CD4-positive, alpha-beta T cell (primary cell): ENCODE measurements around the gene MICAL2. TPM values are rescaled to one million over a fixed set of nuclear protein-coding genes. Genes with fewer than 3 reads are reported as not detected.

Experiments used
- ATAC-seq: fragments of 200-7000 bp; cut with Tn5 transposase; one replicate; pipeline ENCODE4 v1.10.0; 2022; ENCODE audit warnings: mild to moderate bottlenecking; ENCODE audit not compliant: poor library complexity
- CTCF ChIA-PET: fragments of 350-600 bp; sonication (Branson Sonifier 250); formaldehyde crosslinking; loops from one replicate; lab custom pipeline; 2021; ENCODE audit warnings: antibody characterized with exemption, inconsistent platforms; lab: Charles Lee
- POLR2A ChIA-PET: fragments of 350-600 bp; sonication (Branson Sonifier 250); formaldehyde crosslinking; loops from one replicate; lab custom pipeline; 2021; ENCODE audit warnings: antibody characterized with exemption, inconsistent platforms; lab: Charles Lee
- DNase-seq, 14 experiments: peaks; one replicate each; pipeline ENCODE4 v3.0.0-alpha.2; 2013 to 2020; ENCODE audit warnings: mixed read lengths in 2 of 14
- H3K27ac ChIP-seq, 2 donors: one replicate each; pipeline versions ENCODE4 v1.5.1 to v1.7.0; 2013; ENCODE audit warnings: low read length in 2 of 2, low read depth in 1 of 2, mild to moderate bottlenecking in 1 of 2
- H3K27me3 ChIP-seq, 2 experiments: 1 replicate in 1 of 2; 2 replicates in 1 of 2; pipeline versions ENCODE4 v1.6.1 to v1.7.0; 2013; ENCODE audit warnings: low read length in 2 of 2, control low read depth in 1 of 2, mild to moderate bottlenecking in 1 of 2, moderate library complexity in 1 of 2; ENCODE audit not compliant: insufficient read depth in 2 of 2, control insufficient read depth in 1 of 2
- H3K36me3 ChIP-seq: one replicate; pipeline ENCODE4 v1.6.1; 2013; ENCODE audit warnings: low read length, control low read depth; ENCODE audit not compliant: insufficient read depth
- H3K4me1 ChIP-seq: one replicate; pipeline ENCODE4 v1.6.1; 2013; ENCODE audit warnings: low read length, control low read depth; ENCODE audit not compliant: insufficient read depth
- H3K4me3 ChIP-seq: one replicate; pipeline ENCODE4 v1.5.1; 2013; ENCODE audit warnings: mild to moderate bottlenecking, low read length, moderate library complexity
- H3K9me3 ChIP-seq, 2 experiments: 1 replicate in 1 of 2; 2 replicates in 1 of 2; pipeline versions ENCODE4 v1.6.1 to v1.7.0; 2013; ENCODE audit warnings: low read length in 2 of 2, mild to moderate bottlenecking in 2 of 2, control low read depth in 1 of 2, moderate library complexity in 1 of 2; ENCODE audit not compliant: control insufficient read depth in 1 of 2, insufficient read depth in 1 of 2
- H3K27ac Mint-ChIP-seq: one replicate; pipeline ENCODE4 v1.8.0; 2020; ENCODE audit warnings: mixed read lengths
- H3K27me3 Mint-ChIP-seq: one replicate; pipeline ENCODE4 v1.8.0; 2021; ENCODE audit warnings: mixed read lengths
- H3K36me3 Mint-ChIP-seq: one replicate; pipeline ENCODE4 v1.8.0; 2021; ENCODE audit warnings: low read depth, mixed read lengths
- H3K4me1 Mint-ChIP-seq: one replicate; pipeline ENCODE4 v1.8.0; 2021; ENCODE audit warnings: low read depth, mixed read lengths
- H3K4me3 Mint-ChIP-seq: one replicate; pipeline ENCODE4 v1.8.0; 2020; ENCODE audit warnings: mild to moderate bottlenecking, mixed read lengths
- H3K9me3 Mint-ChIP-seq: one replicate; pipeline ENCODE4 v1.8.0; 2020; ENCODE audit warnings: mixed read lengths
- CTCF ChIP-seq: fragments of 200-600 bp; IDR thresholded peaks from one replicate; pipeline ENCODE4 v1.8.0; 2022; ENCODE audit warnings: antibody characterized with exemption, mild to moderate bottlenecking
- intact Hi-C, 2 experiments: fragments of 100-400 bp; cut with DNase I in 1 of 2; cut with micrococcal nuclease in 1 of 2; formaldehyde crosslinking; loops; one replicate each; pipeline versions ENCODE4 v1.15.1 to v1.9.0; 2023 to 2025; cut with DNase I, micrococcal nuclease
- total RNA-seq, 174 experiments: library from RNA in 2 of 174; stranded (reverse) in 2 of 174; gene quantifications; one replicate each; pipeline ENCODE4 v1.2.3 and lab custom pipeline; 2021 to 2026

Gene MICAL2
- total RNA-seq, 2 experiments from 2014 or later: 12.8 to 14.1 TPM

DNA sequence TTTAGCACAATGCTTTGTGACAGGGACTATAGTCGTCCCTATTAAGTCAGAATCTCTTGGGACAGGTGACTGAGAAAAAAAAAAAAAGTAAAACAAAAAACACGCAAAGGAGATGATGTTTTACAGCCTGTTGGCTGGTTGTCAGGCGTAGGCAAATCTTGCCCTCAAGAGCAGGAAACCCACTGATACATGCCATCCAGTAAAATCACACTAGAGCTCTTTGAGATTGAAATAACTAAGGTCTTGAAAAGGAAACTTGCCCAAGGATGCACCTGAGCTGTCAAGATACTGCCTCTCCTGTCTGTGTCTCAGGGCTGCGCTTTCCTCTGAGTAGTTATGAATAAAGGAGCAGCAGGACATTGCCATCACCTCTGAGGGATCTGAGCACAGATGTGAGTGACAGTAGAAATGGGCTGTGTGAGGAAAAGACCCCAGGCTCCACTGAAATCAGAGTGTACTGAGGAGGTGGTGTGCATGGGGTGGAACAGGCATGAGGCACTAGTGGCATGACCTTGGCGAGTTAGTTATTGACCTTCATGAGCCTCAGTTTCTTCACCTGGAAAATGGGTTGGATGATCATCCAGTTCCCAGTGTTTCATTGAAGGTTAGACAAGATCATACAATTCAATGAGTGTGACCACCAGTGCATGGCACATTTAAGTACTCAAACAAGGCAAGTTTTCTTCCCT is 23.3 kb downstream of the MICAL2 start:
- Histone ChIP-seq H3K36me3 (no peaks in the 10 kb centered on the region), H3K27ac (no peak overlapping the region), H3K4me1 (peaks cover 30% of the 10 kb centered on the region), H3K4me3 (no peak overlapping the region), H3K9me3 (no peaks in the 10 kb centered on the region), H3K27me3 (no peaks in the 10 kb centered on the region)
- H3K27ac Mint-ChIP-seq: peak overlapping the region; percentile 56
- CTCF ChIA-PET: no interaction called here
- H3K36me3 Mint-ChIP-seq: no peaks in the 10 kb centered on the region
- no peaks in the 10 kb centered on the region for H3K9me3 Mint-ChIP-seq
- TF ChIP-seq CTCF: no peak
- H3K4me3 Mint-ChIP-seq: peak overlapping the region; percentile 55
- H3K4me1 Mint-ChIP-seq: peaks cover 33% of the 10 kb centered on the region
- intact Hi-C loops: loop anchor here in 1 of 2 experiments (10.0 kb wide), 1 partner anchor 101 kb away; no protein-coding TSS in a partner anchor
- POLR2A ChIA-PET: interaction anchor here (0.6 to 2.8 kb wide), 8 partner anchors 9 to 291 kb away, joined by 3 to 15 read pairs (median 4); no protein-coding TSS in a partner anchor
- DNase-seq (peak in 4 of 14 experiments; percentile 17 to 48 (median 32)), ATAC-seq (peak; percentile 90)
- H3K27me3 Mint-ChIP-seq: no peaks in the 10 kb centered on the region

DNA sequence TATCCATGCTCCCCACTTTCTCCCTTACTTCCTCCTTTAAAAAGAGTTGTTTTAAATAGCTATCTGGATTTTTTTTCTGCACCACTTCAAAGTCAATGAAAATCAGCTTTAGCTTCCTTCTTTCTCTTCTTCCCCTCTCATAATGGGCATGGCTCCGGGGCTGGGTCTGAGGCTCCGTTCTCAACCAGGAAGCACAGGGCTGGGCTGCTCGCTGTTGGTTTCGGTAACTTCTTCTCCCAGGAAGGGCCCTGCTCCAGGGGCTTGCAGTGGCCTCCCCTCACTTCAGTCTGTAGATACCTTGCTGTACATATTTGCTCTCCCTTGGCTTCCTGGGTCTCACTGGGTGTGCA is 23.8 kb downstream of the MICAL2 start:
- CTCF ChIA-PET: no interaction called here
- Mint-ChIP-seq H3K27ac (peak overlapping the region; percentile 56), H3K9me3 (no peaks in the 10 kb centered on the region), H3K36me3 (no peaks in the 10 kb centered on the region), H3K27me3 (no peaks in the 10 kb centered on the region), H3K4me1 (peaks cover 36% of the 10 kb centered on the region), H3K4me3 (peak overlapping the region; percentile 22)
- H3K27ac ChIP-seq: no peak overlapping the region
- POLR2A ChIA-PET: interaction anchor here (0.9 to 2.8 kb wide), 7 partner anchors 10 to 232 kb away, joined by 3 to 15 read pairs (median 5); no protein-coding TSS in a partner anchor
- H3K9me3 ChIP-seq: no peaks in the 10 kb centered on the region
- peaks cover 31% of the 10 kb centered on the region for H3K4me1 ChIP-seq
- H3K27me3 ChIP-seq: no peaks in the 10 kb centered on the region
- H3K36me3 ChIP-seq: no peaks in the 10 kb centered on the region
- intact Hi-C loops: loop anchor here in 1 of 2 experiments (10.0 kb wide), 1 partner anchor 101 kb away; no protein-coding TSS in a partner anchor
- DNase-seq (peak in 3 of 14 experiments; percentile 36 to 41 (median 40)), ATAC-seq (peak; percentile 38)
- H3K4me3 ChIP-seq: no peak overlapping the region
- no peak for TF ChIP-seq CTCF

DNA sequence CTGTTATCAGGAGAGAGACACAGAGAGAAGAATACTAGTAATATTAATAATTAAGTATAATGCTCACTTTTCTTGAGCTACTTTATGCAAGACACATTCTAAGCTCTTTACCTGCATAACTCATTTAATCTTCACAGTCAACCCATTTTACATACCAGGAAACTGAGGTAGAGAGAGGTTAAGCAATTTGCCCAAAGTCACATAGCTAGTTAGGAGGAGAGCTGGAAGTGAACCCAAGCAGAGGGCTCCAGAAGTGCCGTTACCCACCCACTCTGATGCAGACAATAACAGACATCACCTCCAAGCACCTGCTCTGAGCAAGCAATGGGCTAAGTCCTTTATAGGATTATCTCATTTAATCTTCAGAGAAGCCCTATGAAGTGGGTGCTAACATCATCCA is 24.8 kb downstream of the MICAL2 start:
- ChIA-PET POLR2A (interaction anchor here (1.4 to 2.8 kb wide), 3 partner anchors 9 to 89 kb away, joined by 5 to 15 read pairs (median 11); no protein-coding TSS in a partner anchor), CTCF (no interaction called here)
- Histone ChIP-seq H3K27ac (no peak overlapping the region), H3K36me3 (no peaks in the 10 kb centered on the region), H3K9me3 (no peaks in the 10 kb centered on the region), H3K4me1 (peaks cover 31% of the 10 kb centered on the region), H3K4me3 (no peak overlapping the region), H3K27me3 (no peaks in the 10 kb centered on the region)
- DNase-seq (no peak), ATAC-seq (no peak)
- no peaks in the 10 kb centered on the region for H3K9me3 Mint-ChIP-seq
- peak overlapping the region; percentile 56 for H3K27ac Mint-ChIP-seq
- no peaks in the 10 kb centered on the region for H3K27me3 Mint-ChIP-seq
- H3K4me3 Mint-ChIP-seq: no peak overlapping the region
- H3K36me3 Mint-ChIP-seq: no peaks in the 10 kb centered on the region
- H3K4me1 Mint-ChIP-seq: peaks cover 43% of the 10 kb centered on the region
- intact Hi-C loops: loop anchor here in 1 of 2 experiments (10.0 kb wide), 1 partner anchor 100 kb away; no protein-coding TSS in a partner anchor
- TF ChIP-seq CTCF: no peak
